ENCODE results near the gene DGAT2.

DGAT2 gene

GRCh38 chr11:75831915-75832502 lies 63.4 kb downstream of the DGAT2 start:
- H4K91ac ChIP-seq (ENCODE audit: low read depth, low read length), result no peak overlapping the region
- WGBS (ENCODE audit: extremely low coverage, insufficient coverage, insufficient read length), result no CpG with 5 or more reads among the region's 6 CpGs

DNA sequence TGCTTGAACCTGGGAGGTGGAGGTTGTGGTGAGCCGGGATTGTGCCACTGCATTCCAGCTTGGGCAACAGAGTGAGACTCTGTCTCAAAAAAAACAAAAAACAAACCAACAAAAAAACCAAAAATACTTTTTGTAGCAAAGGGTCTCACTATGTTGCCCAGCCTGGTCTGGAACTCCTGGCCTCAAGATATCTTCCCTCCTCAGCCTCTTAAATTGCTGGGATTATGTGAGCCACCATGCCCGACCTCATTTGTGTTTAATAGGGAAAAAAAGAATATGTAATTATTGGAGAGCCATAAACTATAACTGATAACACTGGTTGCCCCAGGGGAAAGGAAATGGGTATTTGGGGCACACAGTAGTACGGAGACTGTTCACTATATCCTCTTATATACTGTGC lies 66.2 kb downstream of the DGAT2 start:
- no peak overlapping the region for H2BK12ac ChIP-seq (ENCODE audit: low read length)
- no peak overlapping the region for H3K23ac ChIP-seq (ENCODE audit: low read length)
- no peak overlapping the region for H2BK120ac ChIP-seq (ENCODE audit: insufficient read depth, low read length, poor library complexity)
- no peak overlapping the region for H4K8ac ChIP-seq (ENCODE audit: low read depth, low read length)
- H3K4me3 ChIP-seq (ENCODE audit: low read depth, low read length), result no peak overlapping the region
- H3K79me1 ChIP-seq (ENCODE audit: low read length), result no peaks in the 10 kb centered on the region
- H3K4me1 ChIP-seq (ENCODE audit: control insufficient read depth in 1 of 2, insufficient read depth in 2 of 2, low read length in 2 of 2), result no peaks in the 10 kb centered on the region
- H3K9ac ChIP-seq (ENCODE audit: low read length), result no peak overlapping the region
- no CpG with 5 or more reads among the region's 3 CpGs for WGBS (ENCODE audit: extremely low coverage, insufficient coverage, insufficient read length)
- H3K36me3 ChIP-seq (ENCODE audit: control insufficient read depth in 1 of 2, insufficient read depth in 2 of 2, low read length in 2 of 2), result no peaks in the 10 kb centered on the region
- no peak overlapping the region for H2AFZ ChIP-seq (ENCODE audit: insufficient read depth, low read length, poor library complexity)
- H2AK5ac ChIP-seq (ENCODE audit: low read length), result no peak overlapping the region
- H3K27ac ChIP-seq (ENCODE audit: low read depth, low read length), result no peak overlapping the region
- no peak overlapping the region for H3K4ac ChIP-seq (ENCODE audit: low read depth, low read length)
- H2BK5ac ChIP-seq (ENCODE audit: low read depth, low read length, poor library complexity), result no peak overlapping the region
- H4K12ac ChIP-seq (ENCODE audit: low read depth, low read length), result no peak overlapping the region
- H4K91ac ChIP-seq (ENCODE audit: low read depth, low read length), result no peak overlapping the region
- no peak overlapping the region for H3K18ac ChIP-seq (ENCODE audit: low read length)
- H3K4me2 ChIP-seq (ENCODE audit: low read length), result no peak overlapping the region
- no peak overlapping the region for H3K14ac ChIP-seq (ENCODE audit: low read length)
- no peak for DNase-seq
- H3K9me3 ChIP-seq (ENCODE audit: insufficient read depth, low read depth, low read length), result no peaks in the 10 kb centered on the region
- H3K27me3 ChIP-seq (ENCODE audit: insufficient read depth, low read length), result no peaks in the 10 kb centered on the region
- H3K79me2 ChIP-seq (ENCODE audit: control insufficient read depth, insufficient read depth, low read length, poor library complexity), result no peaks in the 10 kb centered on the region

More at GRCh38 chr11:75831915-75832502, 63.4 kb downstream of the DGAT2 start:
- Histone ChIP-seq H3K23ac (ENCODE audit: low read length) (no peak overlapping the region), H2AK5ac (ENCODE audit: low read length) (no peak overlapping the region), H2BK120ac (ENCODE audit: insufficient read depth, low read length, poor library complexity) (no peak overlapping the region), H3K18ac (ENCODE audit: low read length) (no peak overlapping the region), H3K27ac (ENCODE audit: low read depth, low read length) (no peak overlapping the region), H3K14ac (ENCODE audit: low read length) (no peak overlapping the region), H3K4me2 (ENCODE audit: low read length) (no peak overlapping the region), H3K27me3 (ENCODE audit: insufficient read depth, low read length) (no peaks in the 10 kb centered on the region), H3K9ac (ENCODE audit: low read length) (no peak overlapping the region), H4K8ac (ENCODE audit: low read depth, low read length) (no peak overlapping the region), H2AFZ (ENCODE audit: insufficient read depth, low read length, poor library complexity) (no peak overlapping the region), H3K79me2 (ENCODE audit: control insufficient read depth, insufficient read depth, low read length, poor library complexity) (no peaks in the 10 kb centered on the region), H3K9me3 (ENCODE audit: insufficient read depth, low read depth, low read length) (no peaks in the 10 kb centered on the region), H3K79me1 (ENCODE audit: low read length) (no peaks in the 10 kb centered on the region), H3K4me1 (ENCODE audit: control insufficient read depth in 1 of 2, insufficient read depth in 2 of 2, low read length in 2 of 2) (no peaks in the 10 kb centered on the region), H3K4ac (ENCODE audit: low read depth, low read length) (no peak overlapping the region), H2BK12ac (ENCODE audit: low read length) (no peak overlapping the region), H4K12ac (ENCODE audit: low read depth, low read length) (no peak overlapping the region), H3K36me3 (ENCODE audit: control insufficient read depth in 1 of 2, insufficient read depth in 2 of 2, low read length in 2 of 2) (no peaks in the 10 kb centered on the region), H2BK5ac (ENCODE audit: low read depth, low read length, poor library complexity) (no peak overlapping the region), H3K4me3 (ENCODE audit: low read depth, low read length) (no peak overlapping the region)
- DNase-seq, result no peak

GRCh38 chr11:75836417-75836816 lies 67.8 kb downstream of the DGAT2 start:
- Histone ChIP-seq H3K79me2 (ENCODE audit: control insufficient read depth, insufficient read depth, low read length, poor library complexity) (no peaks in the 10 kb centered on the region), H2AFZ (ENCODE audit: insufficient read depth, low read length, poor library complexity) (no peak overlapping the region), H3K18ac (ENCODE audit: low read length) (no peak overlapping the region), H2BK12ac (ENCODE audit: low read length) (no peak overlapping the region), H3K9me3 (ENCODE audit: insufficient read depth, low read depth, low read length) (no peaks in the 10 kb centered on the region), H3K27ac (ENCODE audit: low read depth, low read length) (no peak overlapping the region), H3K36me3 (ENCODE audit: control insufficient read depth in 1 of 2, insufficient read depth in 2 of 2, low read length in 2 of 2) (no peaks in the 10 kb centered on the region), H3K4me2 (ENCODE audit: low read length) (no peak overlapping the region), H3K14ac (ENCODE audit: low read length) (no peak overlapping the region), H3K23ac (ENCODE audit: low read length) (no peak overlapping the region), H4K12ac (ENCODE audit: low read depth, low read length) (no peak overlapping the region), H3K9ac (ENCODE audit: low read length) (no peak overlapping the region), H4K8ac (ENCODE audit: low read depth, low read length) (no peak overlapping the region), H2BK5ac (ENCODE audit: low read depth, low read length, poor library complexity) (no peak overlapping the region), H3K4ac (ENCODE audit: low read depth, low read length) (no peak overlapping the region), H2BK120ac (ENCODE audit: insufficient read depth, low read length, poor library complexity) (no peak overlapping the region), H3K4me3 (ENCODE audit: low read depth, low read length) (no peak overlapping the region), H3K4me1 (ENCODE audit: control insufficient read depth in 1 of 2, insufficient read depth in 2 of 2, low read length in 2 of 2) (no peaks in the 10 kb centered on the region), H4K91ac (ENCODE audit: low read depth, low read length) (no peak overlapping the region), H3K79me1 (ENCODE audit: low read length) (no peaks in the 10 kb centered on the region), H3K27me3 (ENCODE audit: insufficient read depth, low read length) (no peaks in the 10 kb centered on the region), H2AK5ac (ENCODE audit: low read length) (no peak overlapping the region)
- no CpG with 5 or more reads among the region's 3 CpGs for WGBS (ENCODE audit: extremely low coverage, insufficient coverage, insufficient read length)
- DNase-seq, result no peak

- Histone ChIP-seq H3K18ac (ENCODE audit: low read length) (no peak overlapping the region), H3K27ac (ENCODE audit: low read depth, low read length) (no peak overlapping the region), H2BK120ac (ENCODE audit: insufficient read depth, low read length, poor library complexity) (no peak overlapping the region), H2AFZ (ENCODE audit: insufficient read depth, low read length, poor library complexity) (no peak overlapping the region), H3K9me3 (ENCODE audit: insufficient read depth, low read depth, low read length) (no peaks in the 10 kb centered on the region), H3K36me3 (ENCODE audit: control insufficient read depth in 1 of 2, insufficient read depth in 2 of 2, low read length in 2 of 2) (no peaks in the 10 kb centered on the region), H3K4me2 (ENCODE audit: low read length) (no peak overlapping the region), H4K12ac (ENCODE audit: low read depth, low read length) (no peak overlapping the region), H3K79me2 (ENCODE audit: control insufficient read depth, insufficient read depth, low read length, poor library complexity) (no peaks in the 10 kb centered on the region), H3K79me1 (ENCODE audit: low read length) (no peaks in the 10 kb centered on the region), H2BK5ac (ENCODE audit: low read depth, low read length, poor library complexity) (no peak overlapping the region), H4K91ac (ENCODE audit: low read depth, low read length) (no peak overlapping the region), H3K14ac (ENCODE audit: low read length) (no peak overlapping the region), H2AK5ac (ENCODE audit: low read length) (no peak overlapping the region), H2BK12ac (ENCODE audit: low read length) (no peak overlapping the region), H4K8ac (ENCODE audit: low read depth, low read length) (no peak overlapping the region), H3K23ac (ENCODE audit: low read length) (no peak overlapping the region), H3K27me3 (ENCODE audit: insufficient read depth, low read length) (no peaks in the 10 kb centered on the region), H3K9ac (ENCODE audit: low read length) (no peak overlapping the region), H3K4me3 (ENCODE audit: low read depth, low read length) (no peak overlapping the region), H3K4me1 (ENCODE audit: control insufficient read depth in 1 of 2, insufficient read depth in 2 of 2, low read length in 2 of 2) (peaks cover 3 to 5% of the 10 kb centered on the region in 2 experiments), H3K4ac (ENCODE audit: low read depth, low read length) (no peak overlapping the region)
- no peak for DNase-seq
These were observed 71.3 kb downstream of the DGAT2 start for GRCh38 chr11:75839851-75840250.
